Activated B cell treated with CpG ODN at 0.5 μM for 24 hours (primary cell): ENCODE results near the gene UBE2D1. TPM values are rescaled to one million over a fixed set of nuclear protein-coding genes. Genes with fewer than 3 reads are reported as not detected.

ENCODE experiments used
- ATAC-seq: fragments of 200-7000 bp; cut with Tn5 transposase; one replicate; pipeline ENCODE4 v1.10.0; 2021; ENCODE audit warnings: low read depth, mild to moderate bottlenecking, moderate library complexity
- CTCF ChIA-PET: fragments of 350-600 bp; sonication (Branson Sonifier 250); formaldehyde crosslinking; loops from one replicate; lab custom pipeline; 2021; ENCODE audit warnings: antibody characterized with exemption; lab: Charles Lee
- POLR2A ChIA-PET: fragments of 350-600 bp; sonication (Branson Sonifier 250); formaldehyde crosslinking; loops from one replicate; lab custom pipeline; 2021; ENCODE audit warnings: antibody characterized with exemption; lab: Charles Lee
- DNase-seq: peaks from one replicate; pipeline ENCODE4 v3.0.0; 2022
- H3K27ac Mint-ChIP-seq: one replicate; pipeline ENCODE4 v1.8.0; 2020; ENCODE audit warnings: mixed read lengths
- H3K27me3 Mint-ChIP-seq: one replicate; pipeline ENCODE4 v1.8.0; 2021; ENCODE audit warnings: mixed read lengths
- H3K36me3 Mint-ChIP-seq: one replicate; pipeline ENCODE4 v1.8.0; 2021; ENCODE audit warnings: low read depth, mixed read lengths
- H3K4me1 Mint-ChIP-seq: one replicate; pipeline ENCODE4 v1.8.0; 2021; ENCODE audit warnings: mixed read lengths
- H3K4me3 Mint-ChIP-seq: one replicate; pipeline ENCODE4 v1.8.0; 2020; ENCODE audit warnings: mild to moderate bottlenecking, mixed read lengths
- H3K9me3 Mint-ChIP-seq: one replicate; pipeline ENCODE4 v1.8.0; 2020; ENCODE audit warnings: mixed read lengths
- CTCF ChIP-seq: fragments of 200-600 bp; IDR thresholded peaks from one replicate; pipeline ENCODE4 v1.8.0; 2022; ENCODE audit warnings: antibody characterized with exemption, mild to moderate bottlenecking
- intact Hi-C: fragments of 100-400 bp; cut with micrococcal nuclease; formaldehyde crosslinking; loops from one replicate; pipeline ENCODE4 v1.15.1; 2024
- total RNA-seq: library from RNA; stranded (reverse); gene quantifications from 2 replicates; pipeline ENCODE4 v1.2.3, GENCODE V29; 2022

UBE2D1 gene
- total RNA-seq, 1 donor from 2014 or later = 15.0 TPM

DNA sequence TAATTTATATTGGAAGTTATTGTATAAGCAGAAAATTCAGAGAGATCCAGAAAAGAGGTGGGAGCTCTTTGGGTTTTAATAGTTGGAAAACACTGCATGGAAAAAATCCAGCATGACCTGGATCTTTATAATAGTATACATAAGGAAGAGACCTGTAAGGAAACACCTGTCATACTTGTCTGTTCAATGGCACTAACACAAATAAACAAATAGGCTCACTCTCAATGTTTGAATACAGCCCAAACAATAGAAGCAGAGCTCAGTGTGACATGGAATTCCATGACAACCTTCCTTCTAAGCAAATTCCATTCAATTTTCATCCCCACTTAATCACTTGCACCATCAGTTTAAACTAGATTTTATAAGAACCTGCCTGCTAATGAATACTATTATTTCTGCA lies 34.1 kb upstream of the UBE2D1 start:
- Mint-ChIP-seq H3K27me3 (peaks cover 9% of the 10 kb centered on the region), H3K4me3 (no peak overlapping the region), H3K27ac (no peak overlapping the region), H3K4me1 (no peaks in the 10 kb centered on the region), H3K36me3 (no peaks in the 10 kb centered on the region), H3K9me3 (no peaks in the 10 kb centered on the region)
- intact Hi-C loops = loop anchor here (5.0 kb wide), 1 partner anchor 217 kb away; no protein-coding TSS in a partner anchor
- DNase-seq (no peak), ATAC-seq (no peak)
- CTCF ChIA-PET = interaction anchor here (0.6 to 4.1 kb wide), 8 partner anchors 10 to 328 kb away, joined by 3 to 52 read pairs (median 8); partner anchors contain the start of gene TFAM
- POLR2A ChIA-PET = no interaction called here
- no peak for TF ChIP-seq CTCF

- H3K36me3 Mint-ChIP-seq = no peaks in the 10 kb centered on the region
- no peaks in the 10 kb centered on the region for H3K9me3 Mint-ChIP-seq
- CTCF ChIA-PET = interaction anchor here (1.0 to 4.1 kb wide), 2 partner anchors 8 to 84 kb away, joined by 3 to 52 read pairs; partner anchors contain the start of gene TFAM
- intact Hi-C loops = loop anchor here (5.0 kb wide), 1 partner anchor 215 kb away; no protein-coding TSS in a partner anchor
- no peak for ATAC-seq
- H3K27me3 Mint-ChIP-seq = peaks cover 15% of the 10 kb centered on the region
- no peak overlapping the region for H3K4me3 Mint-ChIP-seq
- POLR2A ChIA-PET = no interaction called here
- DNase-seq = no peak
- H3K4me1 Mint-ChIP-seq = no peaks in the 10 kb centered on the region
- H3K27ac Mint-ChIP-seq = no peak overlapping the region
- no peak for TF ChIP-seq CTCF
Measured at GRCh38 chr10:58302254-58302653, 32.6 kb upstream of the UBE2D1 start.

GRCh38 chr10:58304099-58304633 lies 30.6 kb upstream of the UBE2D1 start:
- H3K9me3 Mint-ChIP-seq = no peaks in the 10 kb centered on the region
- ATAC-seq = no peak
- intact Hi-C loops = loop anchor here (5.0 kb wide), 1 partner anchor 213 kb away; no protein-coding TSS in a partner anchor
- no peaks in the 10 kb centered on the region for H3K36me3 Mint-ChIP-seq
- CTCF ChIA-PET = interaction anchor here (1.0 to 1.1 kb wide), 3 partner anchors 14 to 128 kb away, joined by 3 to 4 read pairs (median 3); no protein-coding TSS in a partner anchor
- no peak overlapping the region for H3K27ac Mint-ChIP-seq
- peaks cover 21% of the 10 kb centered on the region for H3K27me3 Mint-ChIP-seq
- H3K4me3 Mint-ChIP-seq = no peak overlapping the region
- no peak for TF ChIP-seq CTCF
- no peak for DNase-seq
- POLR2A ChIA-PET = no interaction called here
- H3K4me1 Mint-ChIP-seq = no peaks in the 10 kb centered on the region

DNA sequence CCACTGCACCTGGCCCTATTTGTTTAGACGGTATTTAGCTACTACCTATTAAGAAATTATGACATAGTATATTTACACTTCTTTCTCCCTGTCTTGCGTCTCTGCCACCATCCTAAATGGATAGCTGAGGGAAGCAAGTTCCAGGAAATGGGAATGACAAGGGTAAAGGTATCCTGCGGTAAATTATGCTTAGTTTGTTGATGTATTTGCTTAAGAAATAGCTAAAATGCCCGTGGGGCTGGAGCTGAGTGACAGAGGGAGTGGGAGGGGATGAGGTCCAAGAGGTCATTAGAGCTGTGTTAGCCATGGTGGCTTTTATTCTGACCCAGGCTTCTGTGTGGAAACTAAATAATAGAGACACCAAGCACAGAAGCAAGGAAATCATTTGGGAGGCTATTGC lies 29.0 kb upstream of the UBE2D1 start:
- Mint-ChIP-seq H3K4me3 (no peak overlapping the region), H3K4me1 (no peaks in the 10 kb centered on the region), H3K27ac (no peak overlapping the region), H3K36me3 (no peaks in the 10 kb centered on the region), H3K9me3 (no peaks in the 10 kb centered on the region), H3K27me3 (peaks cover 28% of the 10 kb centered on the region)
- no peak for TF ChIP-seq CTCF
- DNase-seq = no peak
- ChIA-PET POLR2A (interaction anchor here (0.7 kb wide), 1 partner anchor 78 kb away, joined by 4 read pairs; no protein-coding TSS in a partner anchor), CTCF (no interaction called here)
- intact Hi-C loops = no loop called here
- ATAC-seq = no peak

GRCh38 chr10:58307676-58308075 lies 27.1 kb upstream of the UBE2D1 start:
- CTCF ChIA-PET = interaction anchor here (0.9 kb wide), 1 partner anchor 8 kb away, joined by 5 read pairs; no protein-coding TSS in a partner anchor
- Mint-ChIP-seq H3K36me3 (no peaks in the 10 kb centered on the region), H3K4me1 (no peaks in the 10 kb centered on the region), H3K4me3 (no peak overlapping the region), H3K27me3 (peaks cover 24% of the 10 kb centered on the region), H3K9me3 (no peaks in the 10 kb centered on the region), H3K27ac (no peak overlapping the region)
- DNase-seq = no peak
- TF ChIP-seq CTCF = no peak
- POLR2A ChIA-PET = no interaction called here
- intact Hi-C loops = no loop called here
- ATAC-seq = no peak
